Stimulated activated CD4-positive, alpha-beta T cell treated with anti-CD3 and anti-CD28 coated beads, Interleukin-1b, Interleukin-23, amount 100 ng/mL, for 24 hours (primary cell): ENCODE measurements around the gene CCDC28A.
"Not testable (repeated sequence)": the region's sequence is repeated elsewhere in the genome, so short reads cannot be mapped to it uniquely, and the experiment has no call there.

Experiments
- DNase-seq, 4 experiments: peaks; one replicate each; pipeline ENCODE4 v3.0.0-alpha.2; 2020; ENCODE audit warnings: low read depth in 4 of 4, low spot score in 1 of 4

Gene CCDC28A

GRCh38 chr6:138773177-138774091, at the start of gene CCDC28A:
Gene CCDC28A (plus strand): TSS chr6:138773769. CDS start chr6:138776121, 2,352 bp downstream.
- DNase-seq: peak; percentile 78 to 92 (median 84)

GRCh38 chr6:138724015-138724414, 49.6 kb upstream of the CCDC28A start:
- no peak for DNase-seq

DNA sequence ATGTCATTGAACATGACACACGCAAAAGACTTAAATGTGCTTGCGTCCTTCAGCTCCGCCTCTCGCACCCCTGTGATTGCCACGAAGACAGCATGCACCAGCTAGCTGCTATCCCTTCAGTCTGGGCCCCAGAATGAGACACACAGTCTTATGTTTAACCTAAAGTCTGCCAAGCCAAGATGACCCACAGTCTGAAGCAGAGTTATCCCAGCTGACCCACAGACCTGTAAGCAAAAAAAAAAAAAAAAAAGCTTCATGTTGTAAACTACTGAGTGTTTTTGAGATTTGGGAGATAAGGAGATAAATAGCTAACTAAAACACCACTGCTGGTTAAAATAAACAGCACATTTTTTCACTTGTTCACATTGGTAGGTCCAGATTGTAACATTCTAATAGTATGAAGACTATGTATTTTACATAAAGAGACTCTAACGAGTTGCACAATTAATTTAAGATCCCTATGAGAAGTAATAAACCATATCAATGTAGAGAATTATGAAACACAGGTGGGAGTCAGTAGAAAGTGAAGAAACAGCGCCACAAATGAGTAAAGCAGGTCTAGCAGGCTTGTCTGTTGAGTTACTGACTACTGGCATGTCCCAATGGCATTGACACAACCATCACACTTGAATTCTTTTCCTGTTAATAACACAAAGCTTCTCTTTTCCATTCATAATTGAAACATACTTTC, 47.4 kb upstream of the CCDC28A start:
- DNase-seq: no peak

- no peak for DNase-seq
Observed at GRCh38 chr6:138726757-138727097, 46.8 kb upstream of the CCDC28A start.

DNA sequence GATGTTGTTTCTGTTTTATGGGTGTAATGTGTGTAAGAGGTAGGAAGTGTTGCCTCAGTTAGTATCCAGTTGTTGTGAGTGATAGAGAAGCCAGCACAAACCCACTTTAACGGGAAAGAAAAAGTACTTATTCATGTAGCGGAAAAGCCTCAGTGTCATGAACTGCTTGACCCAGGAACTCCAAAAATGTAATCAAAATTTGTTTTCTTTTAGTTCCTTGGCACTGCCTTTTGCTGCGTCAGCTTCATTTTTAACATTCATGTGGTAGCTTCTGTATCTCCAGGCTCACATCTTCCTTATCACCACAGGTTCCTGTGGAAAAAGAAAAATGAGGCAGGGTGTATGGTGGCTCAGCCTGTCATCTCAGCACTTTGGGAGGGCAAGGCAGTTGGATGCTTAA, 46.4 kb upstream of the CCDC28A start:
- no peak for DNase-seq

- no peak for DNase-seq
Observed at GRCh38 chr6:138728662-138729061, 44.9 kb upstream of the CCDC28A start.

GRCh38 chr6:138730037-138730436, 43.5 kb upstream of the CCDC28A start:
- DNase-seq: not testable (repeated sequence)

DNA sequence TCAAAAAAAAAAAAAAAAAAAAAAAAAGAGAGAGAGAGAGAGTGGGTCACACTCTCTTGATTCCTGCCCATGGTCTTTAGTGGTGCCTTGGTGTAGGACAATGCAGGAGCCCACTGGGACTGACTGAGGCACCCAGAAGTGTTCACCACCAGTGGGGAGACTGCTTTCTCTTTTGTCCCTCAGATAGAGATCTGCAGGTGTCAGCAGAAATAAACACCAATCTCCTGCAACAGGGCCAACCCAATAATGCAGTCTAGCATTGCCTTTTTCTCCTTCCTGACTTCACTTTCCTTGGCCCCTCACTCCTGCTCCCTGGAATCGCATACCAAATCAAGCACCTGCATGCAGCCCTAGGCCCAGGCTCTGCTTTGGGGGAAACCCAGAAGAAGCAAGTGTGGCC, 39.0 kb upstream of the CCDC28A start:
- no peak for DNase-seq

DNA sequence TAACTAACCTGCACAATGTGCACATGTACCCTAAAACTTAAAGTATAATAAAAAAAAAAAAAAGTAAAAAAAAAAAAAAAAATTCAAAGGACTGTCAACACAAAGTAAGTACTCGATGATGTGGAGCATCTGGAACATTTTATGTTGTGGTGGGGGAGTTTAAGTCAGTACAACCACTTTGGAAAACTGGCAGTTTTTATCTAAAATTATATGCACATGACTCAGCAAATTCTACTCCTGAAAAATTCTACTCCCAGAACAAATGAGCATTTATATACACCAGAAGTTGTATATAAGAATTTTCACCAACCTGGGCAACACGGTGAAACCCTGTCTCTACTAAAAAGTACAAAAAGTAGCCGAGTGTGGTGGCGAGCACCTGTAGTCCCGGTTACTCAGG, 36.9 kb upstream of the CCDC28A start:
- no peak for DNase-seq

DNA sequence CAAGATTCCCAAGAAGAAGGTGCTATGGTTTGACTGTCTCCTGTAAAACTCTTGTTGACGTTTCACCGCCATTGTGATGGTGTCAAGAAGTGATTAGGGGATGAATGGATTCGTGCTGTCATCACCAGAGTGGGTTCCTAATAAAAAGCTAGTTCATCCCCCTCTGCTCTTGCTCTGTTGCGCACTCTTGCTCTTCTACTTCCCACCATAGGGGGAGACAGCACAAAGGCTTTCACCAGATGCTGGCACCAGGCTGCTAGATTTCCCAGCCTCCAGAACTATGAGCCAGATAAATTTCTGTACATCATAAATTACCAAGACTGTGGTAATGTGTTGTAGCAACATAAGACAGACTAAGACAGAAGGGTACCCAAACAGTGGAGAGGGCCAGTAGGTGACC, 21.6 kb upstream of the CCDC28A start:
- no peak for DNase-seq

DNA sequence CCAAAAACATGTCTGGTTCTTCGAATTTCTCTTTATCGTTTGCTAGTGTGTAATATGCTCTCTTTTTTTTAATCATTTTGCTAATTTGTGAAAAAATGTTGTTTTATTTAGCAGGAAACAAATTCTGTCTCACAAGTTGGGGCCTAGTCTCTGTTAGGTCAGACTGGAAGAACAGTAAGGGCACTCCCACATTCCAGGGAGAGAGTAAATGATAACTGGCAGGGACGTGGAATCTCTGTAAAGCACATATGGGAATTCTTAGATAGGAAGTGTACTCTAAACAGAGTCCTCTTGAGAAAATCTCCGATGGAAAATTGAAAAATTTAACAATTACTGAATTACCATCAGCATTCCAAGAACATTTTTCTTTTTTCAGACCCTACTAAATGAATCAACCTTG, 16.4 kb upstream of the CCDC28A start:
- DNase-seq: no peak

GRCh38 chr6:138765896-138766655, 7.5 kb upstream of the CCDC28A start:
- no peak for DNase-seq

DNA sequence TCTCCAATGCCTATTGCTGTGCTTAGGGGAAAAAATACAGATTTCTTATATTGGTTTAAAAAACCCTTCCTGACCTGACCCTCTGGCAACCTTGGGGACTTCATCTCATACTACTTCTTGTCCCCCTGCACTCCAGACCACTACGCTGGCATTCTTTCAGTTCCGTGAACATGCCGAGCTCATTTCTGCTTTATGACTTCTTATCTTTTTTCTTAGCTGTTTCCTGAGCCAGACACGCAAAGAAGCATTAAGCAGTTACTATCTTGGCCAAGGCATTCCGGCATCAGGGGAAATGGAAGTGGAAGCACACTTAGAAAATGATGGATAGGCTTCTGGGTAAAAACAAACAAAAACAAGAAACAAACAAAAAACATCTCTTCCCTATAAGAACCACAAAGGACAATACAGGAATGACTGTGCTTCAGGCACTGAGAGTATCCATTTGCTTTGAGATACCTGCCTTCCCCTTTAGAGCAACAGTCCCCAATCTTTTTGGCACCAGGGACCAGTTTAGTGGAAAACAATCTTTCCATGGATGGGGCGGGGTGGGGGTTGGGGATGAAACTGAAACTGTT, 4.4 kb upstream of the CCDC28A start:
- no peak for DNase-seq

DNA sequence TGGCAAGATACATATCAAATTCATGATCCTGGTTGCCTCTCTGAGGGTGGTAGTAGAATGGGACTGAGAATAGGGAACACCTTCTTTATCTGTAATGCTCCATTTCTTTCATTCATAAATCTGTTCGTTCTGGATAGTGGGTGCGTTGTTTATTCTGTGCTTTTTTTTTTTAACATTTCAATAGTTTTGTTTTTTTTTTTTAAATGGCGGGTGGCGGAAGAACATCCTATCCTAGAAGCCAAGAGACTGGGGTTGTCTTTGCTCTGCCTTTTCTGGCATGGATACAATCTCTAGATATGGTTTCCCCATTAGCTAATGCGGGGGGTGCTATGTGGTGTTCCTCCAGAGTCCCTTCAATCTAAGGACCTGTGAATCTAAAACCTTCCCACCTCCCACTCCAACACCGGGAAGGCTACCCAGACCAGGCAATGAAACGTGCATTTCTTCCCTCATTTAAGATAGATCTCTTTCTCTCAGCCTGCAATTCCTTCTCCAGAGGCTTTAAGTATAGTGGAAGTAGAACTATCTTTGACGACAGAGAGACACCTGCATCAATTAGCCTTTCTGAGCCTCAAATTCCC, 883 bp upstream of the CCDC28A start:
- no peak for DNase-seq

DNA sequence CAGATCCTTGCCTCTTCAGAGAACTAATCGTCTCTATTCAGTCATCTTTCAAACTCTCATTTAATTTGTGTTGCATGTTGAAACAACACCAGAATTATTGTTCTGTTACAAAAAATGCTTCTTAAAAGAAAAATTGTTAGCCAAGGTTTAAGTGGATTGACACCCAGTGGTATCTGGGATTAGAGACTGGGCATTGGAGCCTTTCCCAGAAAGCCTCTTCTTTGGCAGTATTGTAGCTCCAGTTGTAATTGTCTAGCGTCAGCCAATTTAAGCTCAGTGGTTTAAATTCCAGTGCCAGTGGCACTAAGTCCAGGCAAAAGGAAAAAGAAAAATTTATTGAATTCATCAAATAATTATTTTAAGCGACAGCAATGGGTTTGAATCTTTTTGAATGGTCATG, 801 bp downstream of the CCDC28A start:
- DNase-seq: no peak

DNA sequence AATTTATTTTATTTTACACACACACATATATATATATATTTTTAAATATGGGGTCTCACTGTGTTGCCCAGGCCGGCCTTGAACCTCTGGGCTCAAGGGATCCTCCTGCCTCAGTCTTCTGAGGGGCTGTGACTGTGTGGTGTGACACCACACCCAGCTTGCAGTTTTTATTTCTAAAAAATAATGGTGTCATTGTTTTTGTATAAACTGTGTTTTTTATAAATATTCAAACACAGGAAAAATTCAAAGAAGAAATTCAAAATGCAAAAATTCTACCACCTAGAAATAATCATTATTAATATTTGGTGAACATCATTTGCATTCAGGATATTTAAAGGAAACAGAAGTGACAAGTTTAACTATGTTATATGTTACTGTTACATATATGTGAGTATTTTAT, 3.1 kb downstream of the CCDC28A start:
- DNase-seq: no peak

- no peak for DNase-seq
Observed at GRCh38 chr6:138778331-138778730, 4.8 kb downstream of the CCDC28A start.

- no peak for DNase-seq
Observed at GRCh38 chr6:138782243-138782642, 8.7 kb downstream of the CCDC28A start.

GRCh38 chr6:138785079-138785478, 11.5 kb downstream of the CCDC28A start:
- no peak for DNase-seq

- DNase-seq: no peak
Observed at GRCh38 chr6:138785980-138786379, 12.4 kb downstream of the CCDC28A start.

- no peak for DNase-seq
Observed at GRCh38 chr6:138787138-138787537, 13.6 kb downstream of the CCDC28A start.
